ENCODE results near the gene MORN3.
"Not testable (repeated sequence)": the region's sequence is repeated elsewhere in the genome, so short reads cannot be mapped to it uniquely, and the experiment has no call there.

DNA sequence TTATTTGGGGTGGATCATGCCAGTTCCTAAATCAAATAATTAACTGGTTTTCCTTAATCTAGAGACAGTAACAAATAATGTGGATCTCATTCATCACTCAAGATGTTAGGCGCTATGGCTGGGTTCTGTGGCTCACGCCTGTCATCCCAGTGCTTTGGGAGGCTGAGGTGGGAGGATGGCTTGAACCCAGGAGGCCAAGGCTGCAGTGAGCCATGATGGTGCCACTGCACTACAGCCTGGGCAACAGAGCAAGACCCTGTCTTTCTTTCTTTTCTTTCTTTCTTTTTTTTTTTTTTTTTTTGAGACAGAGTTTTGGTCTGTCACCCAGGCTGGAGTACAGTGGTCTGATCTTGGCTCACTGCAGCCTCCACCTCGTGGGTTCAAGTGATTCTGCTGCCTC, 23.3 kb upstream of the MORN3 start:
- TF ChIP-seq EZH2phosphoT487 (IDR thresholded peaks at IDR 0.05; ENCODE audit: borderline replicate concordance); CTCF (conservative IDR thresholded peaks at IDR 0.05; ENCODE audit: low read length): not testable (repeated sequence)

All from Loucy (cell line).